ENCODE results near the gene PIP4K2A. TPM values are rescaled to one million over a fixed set of nuclear protein-coding genes. Genes with fewer than 3 reads are reported as not detected.
"Not testable (repeated sequence)": the region's sequence is repeated elsewhere in the genome, so short reads cannot be mapped to it uniquely, and the experiment has no call there.

Gene PIP4K2A
- total RNA-seq, 4 donors from 2014 or later: 3.1 to 19.1 (median 7.6) TPM

DNA sequence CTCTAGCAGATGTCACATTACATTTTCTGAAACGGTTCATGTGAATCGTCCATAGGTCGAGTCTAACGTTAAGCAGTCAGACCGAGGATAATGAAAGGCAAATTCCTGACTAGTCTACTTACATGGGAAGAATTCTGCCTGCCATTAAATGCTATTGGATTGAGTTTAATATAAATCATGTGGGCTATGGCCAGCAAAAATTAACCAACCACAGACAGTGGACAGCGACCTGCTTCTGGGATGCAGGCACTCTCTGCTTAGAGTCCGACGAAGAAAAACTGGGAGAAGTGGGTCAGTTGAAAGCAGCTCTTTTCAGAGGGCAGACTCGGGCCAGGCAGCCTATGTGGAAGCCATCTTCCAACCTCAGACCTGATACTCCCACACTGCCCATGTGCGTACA is 16.6 kb downstream of the PIP4K2A start:
- no peak for DNase-seq
- Histone ChIP-seq H3K27ac (no peak overlapping the region), H3K36me3 (no peaks in the 10 kb centered on the region), H3K4me1 (peaks cover 0 to 69% (median 14%) of the 10 kb centered on the region in 3 donors), H3K9me3 (no peaks in the 10 kb centered on the region), H3K27me3 (no peaks in the 10 kb centered on the region), H3K4me3 (no peak overlapping the region)
- 93% methylated on average over 10 of the region's 10 CpGs for WGBS, 2 donors
- intact Hi-C loops (cut with DNase I): no loop called here
- TF ChIP-seq POLR2A (IDR thresholded peaks at IDR 0.05): no peak
- TF ChIP-seq, protein P1, sequence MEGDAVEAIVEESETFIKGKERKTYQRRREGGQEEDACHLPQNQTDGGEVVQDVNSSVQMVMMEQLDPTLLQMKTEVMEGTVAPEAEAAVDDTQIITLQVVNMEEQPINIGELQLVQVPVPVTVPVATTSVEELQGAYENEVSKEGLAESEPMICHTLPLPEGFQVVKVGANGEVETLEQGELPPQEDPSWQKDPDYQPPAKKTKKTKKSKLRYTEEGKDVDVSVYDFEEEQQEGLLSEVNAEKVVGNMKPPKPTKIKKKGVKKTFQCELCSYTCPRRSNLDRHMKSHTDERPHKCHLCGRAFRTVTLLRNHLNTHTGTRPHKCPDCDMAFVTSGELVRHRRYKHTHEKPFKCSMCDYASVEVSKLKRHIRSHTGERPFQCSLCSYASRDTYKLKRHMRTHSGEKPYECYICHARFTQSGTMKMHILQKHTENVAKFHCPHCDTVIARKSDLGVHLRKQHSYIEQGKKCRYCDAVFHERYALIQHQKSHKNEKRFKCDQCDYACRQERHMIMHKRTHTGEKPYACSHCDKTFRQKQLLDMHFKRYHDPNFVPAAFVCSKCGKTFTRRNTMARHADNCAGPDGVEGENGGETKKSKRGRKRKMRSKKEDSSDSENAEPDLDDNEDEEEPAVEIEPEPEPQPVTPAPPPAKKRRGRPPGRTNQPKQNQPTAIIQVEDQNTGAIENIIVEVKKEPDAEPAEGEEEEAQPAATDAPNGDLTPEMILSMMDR (IDR thresholded peaks at IDR 0.05): no peak

DNA sequence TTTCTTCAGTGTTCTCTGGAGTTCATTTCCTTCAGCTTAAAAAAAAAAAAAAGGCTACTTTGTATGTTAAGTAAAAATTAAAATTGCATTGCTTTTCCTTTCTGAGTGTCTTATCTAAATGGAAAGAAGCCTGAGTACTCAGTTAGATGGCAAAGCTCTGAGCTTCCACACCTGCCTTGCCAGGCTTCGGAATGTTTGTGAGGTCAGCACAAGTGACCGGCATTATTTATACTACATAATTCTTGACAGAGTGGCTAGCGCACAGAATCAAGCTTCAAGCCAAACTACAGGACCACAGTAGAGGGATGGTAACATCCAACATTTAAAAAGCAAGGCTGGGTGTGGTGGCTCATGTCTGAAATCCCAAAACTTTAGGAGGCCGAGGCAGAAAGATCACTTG is 17.3 kb downstream of the PIP4K2A start:
- WGBS, 2 donors: 81 to 82% methylated on average over 4 of the region's 4 CpGs
- H3K36me3 ChIP-seq: no peaks in the 10 kb centered on the region

DNA sequence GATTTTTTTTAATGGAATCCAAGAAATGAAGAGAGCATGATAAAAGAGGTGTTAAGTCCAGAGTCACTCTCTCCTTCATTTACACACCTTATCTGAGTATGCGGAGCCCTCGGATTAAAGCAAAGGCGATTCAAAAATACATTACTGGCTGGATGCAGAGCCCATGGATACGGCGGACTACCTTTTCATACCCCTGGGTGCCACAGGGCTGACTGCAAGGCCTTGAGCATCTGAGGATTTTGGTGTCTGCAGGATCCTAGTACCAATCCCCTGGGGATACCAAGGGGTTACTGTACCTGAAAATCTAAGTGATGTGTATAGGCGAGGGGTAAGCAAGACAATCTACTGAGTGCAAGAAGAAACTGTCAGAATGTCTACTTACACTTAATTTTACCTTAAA is 20.5 kb downstream of the PIP4K2A start:
- no peak for DNase-seq
- intact Hi-C loops (cut with DNase I): no loop called here
- 88 to 93% methylated on average over 6 of the region's 6 CpGs for WGBS, 2 donors
- Histone ChIP-seq H3K9me3 (no peaks in the 10 kb centered on the region), H3K27ac (no peak overlapping the region), H3K27me3 (no peaks in the 10 kb centered on the region), H3K4me3 (no peak overlapping the region), H3K4me1 (peaks cover 0 to 56% (median 13%) of the 10 kb centered on the region in 3 donors), H3K36me3 (no peaks in the 10 kb centered on the region)
- TF ChIP-seq POLR2A (IDR thresholded peaks at IDR 0.05): no peak
- TF ChIP-seq, protein P1 (IDR thresholded peaks at IDR 0.05): no peak

More for the DNA sequence above, 17.3 kb downstream of the PIP4K2A start:
- H3K27ac ChIP-seq: no peak overlapping the region
- no peak overlapping the region for H3K4me3 ChIP-seq
- intact Hi-C loops (cut with DNase I): no loop called here
- no peaks in the 10 kb centered on the region for H3K27me3 ChIP-seq
- peaks cover 0 to 62% (median 14%) of the 10 kb centered on the region in 3 donors for H3K4me1 ChIP-seq
- TF ChIP-seq POLR2A (IDR thresholded peaks at IDR 0.05): no peak
- TF ChIP-seq, protein P1 (IDR thresholded peaks at IDR 0.05): no peak
- no peak for DNase-seq
- H3K9me3 ChIP-seq: no peaks in the 10 kb centered on the region

DNA sequence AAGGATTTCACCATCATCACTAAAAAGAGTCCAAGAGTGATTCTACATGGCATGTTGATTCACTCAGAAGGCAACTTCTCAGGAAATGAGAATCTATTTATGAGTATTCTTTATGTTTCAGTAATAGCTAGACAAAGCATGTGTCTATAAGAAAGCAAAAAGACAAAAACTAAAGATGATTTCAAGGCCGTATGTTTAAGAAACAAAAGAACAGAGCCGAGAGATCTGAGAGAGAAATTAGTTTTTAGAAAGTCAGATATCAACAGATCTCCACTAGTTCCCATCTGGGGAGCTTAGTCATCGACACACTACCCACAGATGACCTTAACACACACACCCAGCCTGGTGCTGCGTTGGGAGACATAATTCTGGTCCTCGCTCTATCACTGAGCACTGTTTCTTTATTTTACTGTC is 21.0 kb downstream of the PIP4K2A start:
- H3K36me3 ChIP-seq: no peaks in the 10 kb centered on the region
- no peak for DNase-seq
- no peaks in the 10 kb centered on the region for H3K27me3 ChIP-seq
- no peak overlapping the region for H3K27ac ChIP-seq
- H3K4me1 ChIP-seq: peaks cover 0 to 51% (median 13%) of the 10 kb centered on the region in 3 donors
- intact Hi-C loops (cut with DNase I): no loop called here
- H3K9me3 ChIP-seq: no peaks in the 10 kb centered on the region
- WGBS, 2 donors: 40 to 69% methylated on average over 5 of the region's 5 CpGs
- TF ChIP-seq, protein P1 (IDR thresholded peaks at IDR 0.05): no peak
- TF ChIP-seq POLR2A (IDR thresholded peaks at IDR 0.05): no peak
- no peak overlapping the region for H3K4me3 ChIP-seq

DNA sequence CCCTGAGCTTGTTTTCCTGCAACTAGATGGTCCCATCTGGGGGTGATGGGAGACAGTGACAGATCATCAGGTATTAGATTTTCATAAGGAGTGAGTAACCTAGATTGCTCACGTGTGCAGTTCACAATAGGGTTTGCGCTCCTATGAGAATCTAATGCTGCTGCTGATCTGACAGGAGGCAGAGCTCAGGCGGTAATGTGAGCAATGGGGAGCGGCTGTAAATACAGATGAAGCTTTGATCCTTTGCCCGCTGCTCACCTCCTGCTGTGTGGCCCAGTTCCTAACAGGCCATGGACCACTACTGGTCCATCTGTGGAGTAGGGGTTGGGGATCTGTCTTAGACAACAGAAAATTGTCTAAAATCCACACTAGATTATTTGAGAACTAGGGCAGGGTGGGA is 22.3 kb downstream of the PIP4K2A start:
- H3K27ac ChIP-seq; H3K36me3 ChIP-seq; H3K4me3 ChIP-seq; DNase-seq; H3K27me3 ChIP-seq; H3K9me3 ChIP-seq; intact Hi-C loops (cut with DNase I): not testable (repeated sequence)
- WGBS, 2 donors: 84 to 91% methylated on average over 5 of the region's 5 CpGs
- peaks cover 0 to 42% (median 10%) of the 10 kb centered on the region in 3 donors for H3K4me1 ChIP-seq
